Epithelial cell of proximal tubule (primary cell): ENCODE results near the gene UQCRHL. TPM values are rescaled to one million over a fixed set of nuclear protein-coding genes. Genes with fewer than 3 reads are reported as not detected.
A peak's percentile ranks its signal among the peaks of the same experiment; 100 is the strongest.
"Not testable (repeated sequence)": the region's sequence is repeated elsewhere in the genome, so short reads cannot be mapped to it uniquely, and the experiment has no call there.

Experiments used
- DNase-seq: peaks from one replicate; pipeline ENCODE4 v3.0.0-alpha.2; 2011; ENCODE audit warnings: low read depth
- H3K4me3 ChIP-seq: 2 replicates; pipeline ENCODE4 v1.5.1; 2011; ENCODE audit warnings: low read depth, mild to moderate bottlenecking, low read length
- total RNA-seq: library from RNA; depleted of rRNA; stranded (reverse); fragments of >200 nt; gene quantifications from 2 replicates; pipeline ENCODE4 v1.2.3, GENCODE V29; 2015
- TF ChIP-seq, protein P1 (sequence below): conservative IDR thresholded peaks from 2 replicates; pipeline ENCODE4 v1.5.1; 2012; ENCODE audit warnings: low read depth, mild to moderate bottlenecking, low read length

Gene UQCRHL
- total RNA-seq = 1.4 and 2.0 TPM in 2 replicates

DNA sequence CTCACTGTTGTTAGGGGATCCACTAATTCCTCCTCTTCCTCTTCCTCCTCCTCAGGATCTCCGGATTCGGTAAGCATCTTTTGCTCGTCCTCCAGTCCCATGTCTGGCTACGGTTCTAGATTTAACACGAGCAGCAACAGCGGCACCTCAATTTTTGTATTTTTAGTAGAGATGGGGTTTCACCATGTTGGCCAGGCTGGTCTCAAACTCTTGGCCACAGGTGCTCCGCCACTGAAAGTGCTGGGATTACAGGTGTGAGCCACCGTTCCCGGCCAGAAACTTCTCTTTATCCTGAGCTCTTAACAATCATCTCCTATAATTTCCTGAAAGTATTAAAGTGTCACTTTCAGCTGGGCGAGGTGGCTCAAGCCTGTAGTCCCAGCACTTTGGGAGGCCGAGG is at the start of gene UQCRHL:
Gene UQCRHL, minus strand, starts transcription at position 101 of the 400 bp plus-strand sequence. Its CDS starts 0 bp downstream, at position 101.
- not testable (repeated sequence) for H3K4me3 ChIP-seq, DNase-seq

DNA sequence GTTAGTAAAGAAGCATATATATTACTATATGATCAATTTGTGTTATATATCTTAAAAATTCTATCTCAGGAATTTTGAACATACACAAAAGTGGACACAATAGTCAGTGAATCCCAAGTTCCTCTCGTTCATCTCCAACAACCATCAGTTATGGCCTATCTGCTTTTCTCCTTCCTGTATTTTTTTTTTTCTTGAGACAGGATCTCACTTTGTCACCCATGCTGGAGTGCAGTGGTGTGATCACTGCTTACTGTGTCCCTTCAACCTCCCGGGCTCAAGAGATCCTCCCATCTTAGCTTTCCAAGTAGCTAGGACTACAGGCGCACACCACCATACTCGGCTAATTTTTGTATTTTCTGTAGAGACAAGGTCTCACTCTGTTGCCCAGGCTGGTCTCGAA is 49.4 kb upstream of the UQCRHL start:
- no peak for DNase-seq
- H3K4me3 ChIP-seq = no peak overlapping the region
- TF ChIP-seq, protein P1, sequence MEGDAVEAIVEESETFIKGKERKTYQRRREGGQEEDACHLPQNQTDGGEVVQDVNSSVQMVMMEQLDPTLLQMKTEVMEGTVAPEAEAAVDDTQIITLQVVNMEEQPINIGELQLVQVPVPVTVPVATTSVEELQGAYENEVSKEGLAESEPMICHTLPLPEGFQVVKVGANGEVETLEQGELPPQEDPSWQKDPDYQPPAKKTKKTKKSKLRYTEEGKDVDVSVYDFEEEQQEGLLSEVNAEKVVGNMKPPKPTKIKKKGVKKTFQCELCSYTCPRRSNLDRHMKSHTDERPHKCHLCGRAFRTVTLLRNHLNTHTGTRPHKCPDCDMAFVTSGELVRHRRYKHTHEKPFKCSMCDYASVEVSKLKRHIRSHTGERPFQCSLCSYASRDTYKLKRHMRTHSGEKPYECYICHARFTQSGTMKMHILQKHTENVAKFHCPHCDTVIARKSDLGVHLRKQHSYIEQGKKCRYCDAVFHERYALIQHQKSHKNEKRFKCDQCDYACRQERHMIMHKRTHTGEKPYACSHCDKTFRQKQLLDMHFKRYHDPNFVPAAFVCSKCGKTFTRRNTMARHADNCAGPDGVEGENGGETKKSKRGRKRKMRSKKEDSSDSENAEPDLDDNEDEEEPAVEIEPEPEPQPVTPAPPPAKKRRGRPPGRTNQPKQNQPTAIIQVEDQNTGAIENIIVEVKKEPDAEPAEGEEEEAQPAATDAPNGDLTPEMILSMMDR = no peak

DNA sequence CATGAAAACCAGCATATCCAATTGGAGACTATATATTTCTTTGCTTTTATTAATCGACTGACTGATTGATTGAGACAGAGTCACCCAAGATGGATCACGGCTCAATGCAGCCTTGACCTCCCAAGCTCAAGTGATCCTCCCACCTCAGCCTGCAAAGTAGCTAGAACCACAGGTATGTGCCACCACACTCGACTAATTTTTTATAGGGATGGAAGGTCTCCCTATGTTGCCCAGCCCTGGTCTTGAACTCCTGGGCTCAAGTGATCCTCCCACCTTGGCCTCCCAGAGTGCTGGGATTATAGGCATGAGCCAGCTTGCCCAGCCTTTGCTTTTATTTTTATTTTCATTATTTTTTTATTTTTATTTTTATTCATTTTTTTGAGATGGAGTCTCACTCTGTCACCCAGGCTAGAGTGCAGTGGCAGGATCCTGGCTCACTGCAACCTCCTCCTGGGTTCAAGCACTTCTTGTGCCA is 45.4 kb upstream of the UQCRHL start:
- TF ChIP-seq, protein P1 = no peak
- DNase-seq = no peak
- H3K4me3 ChIP-seq = no peak overlapping the region

DNA sequence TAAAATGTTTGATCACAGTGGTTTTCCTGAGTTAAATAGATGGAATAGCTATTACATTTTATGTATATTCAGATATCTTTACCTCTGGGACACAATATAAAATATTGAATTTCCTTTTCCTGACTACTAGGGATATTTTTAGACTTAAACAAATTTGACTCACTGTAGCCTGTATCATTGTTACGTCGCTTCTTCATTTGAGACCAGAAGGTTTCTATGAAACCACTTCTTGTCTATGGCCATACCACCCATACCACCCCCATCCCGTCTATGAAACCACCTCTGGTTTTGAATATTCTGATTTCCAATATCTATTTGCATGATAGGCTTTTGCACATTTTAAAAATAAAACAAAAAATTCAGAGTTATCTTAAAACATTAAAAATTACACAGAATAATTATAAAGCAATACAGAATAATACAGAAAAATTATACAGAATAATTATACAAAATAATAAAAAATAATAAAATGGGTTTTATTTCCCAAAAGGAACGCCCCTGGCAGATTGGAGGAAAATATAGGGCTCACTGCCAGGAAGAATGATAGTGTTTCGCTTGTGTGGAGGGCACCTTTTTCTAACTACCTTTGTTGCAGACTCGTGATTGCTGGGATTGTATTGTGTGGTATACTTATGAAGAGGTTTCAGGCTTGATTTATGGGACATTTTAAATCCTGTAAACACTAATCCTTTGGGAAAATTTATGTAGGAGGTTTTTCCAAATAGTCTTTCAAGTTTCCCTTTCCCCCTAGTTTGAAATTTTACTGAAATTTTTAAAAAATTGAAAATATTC is 44.8 kb upstream of the UQCRHL start:
- no peak overlapping the region for H3K4me3 ChIP-seq
- TF ChIP-seq, protein P1 = no peak
- no peak for DNase-seq

DNA sequence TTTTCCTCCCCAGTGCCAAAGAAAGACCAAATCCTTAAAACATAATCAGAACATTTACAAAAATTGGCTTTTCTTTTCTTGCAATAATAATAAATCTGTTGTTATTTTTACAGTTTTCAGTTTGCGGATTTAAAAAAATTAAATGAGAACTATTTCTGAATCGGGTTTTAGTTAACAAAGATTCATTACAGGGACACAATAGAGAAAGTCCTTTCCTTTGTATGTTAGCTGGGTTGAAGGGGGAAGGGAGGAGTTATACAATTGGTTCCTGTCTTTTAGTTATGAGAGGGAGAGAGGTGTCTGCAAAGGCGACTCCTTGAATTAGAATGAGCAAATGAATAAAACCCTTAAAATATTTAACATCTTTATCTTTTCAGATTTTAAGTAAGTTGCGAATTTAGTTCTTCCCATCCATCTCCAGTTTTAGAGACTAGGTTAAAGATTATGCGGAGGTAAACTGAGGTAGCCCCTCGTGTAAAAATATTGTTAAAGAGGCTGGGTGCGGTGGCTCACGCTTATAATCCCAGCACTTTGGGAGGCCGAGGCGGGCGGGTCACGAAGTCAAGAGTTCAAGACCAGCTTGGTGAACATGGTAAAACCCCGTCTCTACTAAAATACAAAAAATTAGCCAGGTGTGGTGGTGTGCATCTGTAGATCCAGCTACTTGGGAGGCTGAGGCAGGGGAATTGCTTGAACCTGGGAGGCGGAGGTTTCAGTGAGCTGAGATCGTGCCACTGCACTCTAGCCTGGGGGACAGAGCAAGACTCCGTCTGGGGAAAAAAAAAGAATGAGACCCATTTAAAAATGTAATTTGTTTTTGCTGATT is 44.0 kb upstream of the UQCRHL start:
- TF ChIP-seq, protein P1 = no peak
- H3K4me3 ChIP-seq = no peak overlapping the region
- no peak for DNase-seq

DNA sequence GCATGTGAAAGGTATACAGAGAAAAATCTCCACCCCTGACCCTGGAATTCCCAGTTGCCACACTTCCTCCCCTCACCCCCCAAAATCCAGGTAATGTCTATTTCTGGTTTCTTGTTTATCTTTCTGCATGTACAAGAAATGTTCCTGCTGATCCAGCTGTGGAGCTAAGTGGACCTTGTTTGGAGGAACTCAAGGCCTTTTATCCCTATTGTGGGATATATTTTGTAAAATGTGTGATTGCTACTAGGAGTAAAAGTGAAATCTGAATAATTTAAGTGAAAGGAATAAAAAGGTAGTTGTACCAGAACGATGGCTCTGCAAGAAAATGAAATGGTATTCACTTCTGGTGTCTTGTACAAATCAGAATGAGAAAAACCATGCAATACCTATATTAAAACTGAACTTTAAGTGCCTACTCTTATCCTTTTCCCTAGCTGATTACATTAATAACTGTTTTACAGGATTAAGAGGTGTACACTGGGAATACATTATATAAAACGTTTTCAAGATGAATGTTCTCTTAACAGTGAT is 43.1 kb upstream of the UQCRHL start:
- peak overlapping the region; percentile 80 for H3K4me3 ChIP-seq
- no peak for DNase-seq
- TF ChIP-seq, protein P1 = no peak

DNA sequence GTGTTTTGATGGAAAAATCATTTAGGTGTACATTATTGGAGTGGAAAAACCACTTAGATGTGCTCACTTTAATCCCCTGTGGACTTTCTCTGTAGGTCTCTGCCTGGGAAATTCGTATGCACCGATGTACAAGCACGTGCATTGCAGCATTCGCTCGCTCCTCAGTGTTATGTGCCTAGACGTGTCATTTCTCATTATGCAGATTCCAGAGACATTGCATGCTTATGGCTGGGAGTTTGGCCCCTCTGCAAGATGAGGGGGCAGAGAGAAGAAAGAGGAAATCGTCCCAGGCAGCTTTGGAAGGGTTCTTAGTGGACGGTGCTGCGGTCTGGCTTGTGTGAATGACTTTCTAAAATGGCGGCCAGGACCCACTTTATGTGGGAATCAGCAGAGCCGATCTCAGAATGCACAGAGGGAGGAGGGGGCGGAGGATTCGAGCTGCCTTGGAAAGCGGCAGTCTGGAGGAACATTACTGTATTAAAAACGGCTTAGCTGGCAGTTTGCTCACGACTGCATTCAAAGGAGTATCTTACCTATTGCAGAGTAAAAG is 42.4 kb upstream of the UQCRHL start:
- DNase-seq = no peak
- TF ChIP-seq, protein P1 = no peak
- H3K4me3 ChIP-seq = peak overlapping the region; percentile 80
